ENCODE measurements around the gene KRTAP5-6.
"Not testable (repeated sequence)": the region's sequence is repeated elsewhere in the genome, so short reads cannot be mapped to it uniquely, and the experiment has no call there.

KRTAP5-6 gene

DNA sequence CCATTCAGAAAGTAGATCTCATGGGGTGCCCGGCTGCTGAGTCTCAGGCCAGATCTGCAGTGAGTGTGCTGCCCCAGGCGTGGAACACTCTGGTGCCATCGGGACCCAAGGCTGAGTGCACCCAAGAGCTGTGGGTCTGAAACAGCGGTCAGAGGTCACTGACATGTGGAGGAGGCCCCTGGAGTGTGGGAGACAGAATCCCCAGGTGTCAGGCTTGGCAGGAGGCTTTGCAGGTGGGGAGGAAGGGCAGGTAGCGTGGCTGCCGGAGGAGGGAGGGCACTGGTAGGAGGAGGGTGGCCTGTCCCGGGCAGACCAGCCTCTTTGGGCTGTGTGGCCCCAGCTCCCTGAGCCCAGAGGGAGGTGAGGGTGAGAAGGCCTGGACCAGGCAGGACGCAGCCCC lies 31.7 kb upstream of the KRTAP5-6 start:
- no peak for DNase-seq (ENCODE audit: low read depth)
- H3K4me3 ChIP-seq (ENCODE audit: low read depth, low read length), result no peak overlapping the region
- TF ChIP-seq, protein P1, sequence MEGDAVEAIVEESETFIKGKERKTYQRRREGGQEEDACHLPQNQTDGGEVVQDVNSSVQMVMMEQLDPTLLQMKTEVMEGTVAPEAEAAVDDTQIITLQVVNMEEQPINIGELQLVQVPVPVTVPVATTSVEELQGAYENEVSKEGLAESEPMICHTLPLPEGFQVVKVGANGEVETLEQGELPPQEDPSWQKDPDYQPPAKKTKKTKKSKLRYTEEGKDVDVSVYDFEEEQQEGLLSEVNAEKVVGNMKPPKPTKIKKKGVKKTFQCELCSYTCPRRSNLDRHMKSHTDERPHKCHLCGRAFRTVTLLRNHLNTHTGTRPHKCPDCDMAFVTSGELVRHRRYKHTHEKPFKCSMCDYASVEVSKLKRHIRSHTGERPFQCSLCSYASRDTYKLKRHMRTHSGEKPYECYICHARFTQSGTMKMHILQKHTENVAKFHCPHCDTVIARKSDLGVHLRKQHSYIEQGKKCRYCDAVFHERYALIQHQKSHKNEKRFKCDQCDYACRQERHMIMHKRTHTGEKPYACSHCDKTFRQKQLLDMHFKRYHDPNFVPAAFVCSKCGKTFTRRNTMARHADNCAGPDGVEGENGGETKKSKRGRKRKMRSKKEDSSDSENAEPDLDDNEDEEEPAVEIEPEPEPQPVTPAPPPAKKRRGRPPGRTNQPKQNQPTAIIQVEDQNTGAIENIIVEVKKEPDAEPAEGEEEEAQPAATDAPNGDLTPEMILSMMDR (IDR thresholded peaks at IDR 0.05; ENCODE audit: insufficient read depth, low read depth, low read length, missing control alignments), result no peak

DNA sequence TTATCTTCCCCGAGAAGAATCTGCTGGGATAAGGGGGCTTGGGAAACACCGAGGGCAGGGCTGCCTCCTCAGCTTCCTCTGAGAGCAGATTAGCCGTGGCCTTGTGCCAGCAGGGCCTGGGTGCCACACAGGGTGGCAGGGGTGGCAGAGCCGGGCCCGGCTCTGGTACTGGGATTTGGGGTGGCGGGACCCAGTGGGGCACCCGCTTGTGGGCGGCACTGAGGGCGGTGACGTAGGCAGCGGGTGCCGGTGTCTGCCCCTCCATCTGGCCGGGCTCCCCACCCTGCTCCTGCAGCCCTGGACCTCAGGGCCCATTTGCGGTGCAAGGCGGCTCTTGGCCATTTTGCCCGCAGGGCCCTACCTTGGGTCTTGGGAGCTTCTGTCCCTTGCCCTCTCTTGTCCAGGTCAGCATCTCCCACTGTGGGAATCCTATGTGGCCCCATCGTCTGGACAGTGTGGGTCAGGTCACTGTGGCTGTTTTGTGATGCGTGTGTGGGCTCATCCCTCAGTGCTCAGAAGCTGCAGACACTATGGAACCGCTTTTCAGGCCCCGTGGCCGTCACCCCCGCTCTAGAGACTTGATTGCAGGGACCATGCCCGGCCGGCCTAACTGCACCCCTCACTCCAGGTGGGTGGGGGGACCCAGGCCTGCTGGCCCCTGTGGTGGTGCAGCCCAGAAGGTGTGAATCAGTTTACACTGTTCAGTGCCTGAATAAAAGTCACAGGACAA lies 29.7 kb upstream of the KRTAP5-6 start:
- no peak overlapping the region for H3K4me3 ChIP-seq (ENCODE audit: low read depth, low read length)
- DNase-seq (ENCODE audit: low read depth), result no peak
- TF ChIP-seq, protein P1 (IDR thresholded peaks at IDR 0.05; ENCODE audit: insufficient read depth, low read depth, low read length, missing control alignments), result no peak

DNA sequence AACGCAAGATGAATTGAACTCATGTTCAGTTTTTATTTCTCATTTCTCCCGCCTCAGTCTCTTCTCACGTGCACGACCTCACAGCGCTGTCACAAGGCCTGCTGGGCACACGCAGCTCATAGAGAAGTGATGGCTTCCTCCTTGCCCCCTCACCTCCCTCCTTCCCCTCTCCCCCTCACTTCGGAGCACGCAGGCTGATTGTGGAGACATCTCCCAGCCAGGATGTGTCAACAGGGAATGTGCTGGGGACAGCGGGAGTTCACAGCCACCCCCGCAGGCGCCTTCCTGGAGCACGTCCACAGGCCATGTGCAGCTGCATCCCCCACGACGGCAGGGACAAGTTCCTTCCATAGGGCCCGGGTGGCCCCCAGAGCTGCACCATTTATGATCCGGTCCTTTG lies 29.1 kb upstream of the KRTAP5-6 start:
- no peak overlapping the region for H3K4me3 ChIP-seq (ENCODE audit: low read depth, low read length)
- no peak for DNase-seq (ENCODE audit: low read depth)
- TF ChIP-seq, protein P1 (IDR thresholded peaks at IDR 0.05; ENCODE audit: insufficient read depth, low read depth, low read length, missing control alignments), result no peak

DNA sequence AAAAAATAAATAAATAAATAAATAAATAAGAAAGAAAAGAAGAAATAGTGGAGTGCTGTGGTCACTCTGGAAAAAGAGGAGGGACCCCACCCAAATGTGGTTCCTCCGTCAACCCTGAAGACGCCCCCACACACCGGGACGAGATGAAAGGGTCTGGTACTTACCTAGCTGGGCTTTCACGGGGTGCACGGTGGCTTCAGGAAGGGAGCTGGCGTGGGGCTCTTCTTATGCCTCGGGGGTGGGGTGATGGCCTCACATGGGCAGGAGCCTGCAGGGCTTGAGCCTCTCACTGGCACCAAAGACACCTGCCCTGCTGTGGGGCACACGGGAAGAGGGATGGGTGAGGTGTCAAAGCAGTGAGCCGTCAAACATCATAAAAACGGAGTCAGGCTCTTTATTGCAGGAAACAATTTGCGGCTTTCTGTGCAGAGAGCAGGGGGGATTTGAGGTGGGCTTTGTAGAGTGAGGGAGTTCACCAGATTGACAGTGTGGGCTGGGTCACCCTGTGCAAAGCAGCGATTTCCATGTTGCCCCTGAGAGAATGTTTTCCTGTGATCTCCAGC lies 28.0 kb upstream of the KRTAP5-6 start:
- TF ChIP-seq, protein P1 (IDR thresholded peaks at IDR 0.05; ENCODE audit: insufficient read depth, low read depth, low read length, missing control alignments), result no peak
- H3K4me3 ChIP-seq (ENCODE audit: low read depth, low read length), result no peak overlapping the region
- no peak for DNase-seq (ENCODE audit: low read depth)

DNA sequence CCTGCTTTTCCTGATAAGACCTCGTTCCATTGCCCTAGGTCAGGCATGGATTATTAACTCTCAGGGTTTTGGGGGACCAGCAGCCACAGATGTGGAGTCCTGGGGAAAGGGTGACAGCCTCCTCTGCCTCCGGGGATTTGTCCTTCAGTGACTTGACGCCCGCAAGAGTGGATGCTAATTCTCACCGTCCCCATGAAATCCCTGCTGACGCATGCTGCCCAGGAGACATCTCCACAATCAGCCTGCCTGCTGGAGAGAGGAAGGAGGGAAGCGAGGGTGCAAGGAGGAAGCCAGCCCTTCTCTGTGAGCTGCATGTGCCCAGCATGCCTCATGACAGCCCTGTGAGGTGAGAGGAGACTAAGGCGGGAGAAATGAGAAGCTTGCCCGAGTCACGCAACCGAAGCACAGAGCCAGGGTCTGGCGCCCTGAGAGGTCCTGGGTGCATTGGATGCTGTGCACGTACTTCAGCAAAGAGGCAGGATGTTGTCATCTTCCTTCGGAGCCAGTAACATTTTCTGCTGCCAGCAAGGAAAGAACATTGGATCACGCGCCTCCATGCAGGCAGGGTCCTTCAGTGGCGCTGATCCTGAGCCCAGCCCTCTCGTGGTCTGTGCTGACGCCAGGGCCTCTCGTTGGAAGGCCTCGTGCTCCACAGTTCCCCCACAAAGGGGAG lies 27.3 kb upstream of the KRTAP5-6 start:
- no peak for DNase-seq (ENCODE audit: low read depth)
- no peak overlapping the region for H3K4me3 ChIP-seq (ENCODE audit: low read depth, low read length)
- TF ChIP-seq, protein P1 (IDR thresholded peaks at IDR 0.05; ENCODE audit: insufficient read depth, low read depth, low read length, missing control alignments), result no peak

DNA sequence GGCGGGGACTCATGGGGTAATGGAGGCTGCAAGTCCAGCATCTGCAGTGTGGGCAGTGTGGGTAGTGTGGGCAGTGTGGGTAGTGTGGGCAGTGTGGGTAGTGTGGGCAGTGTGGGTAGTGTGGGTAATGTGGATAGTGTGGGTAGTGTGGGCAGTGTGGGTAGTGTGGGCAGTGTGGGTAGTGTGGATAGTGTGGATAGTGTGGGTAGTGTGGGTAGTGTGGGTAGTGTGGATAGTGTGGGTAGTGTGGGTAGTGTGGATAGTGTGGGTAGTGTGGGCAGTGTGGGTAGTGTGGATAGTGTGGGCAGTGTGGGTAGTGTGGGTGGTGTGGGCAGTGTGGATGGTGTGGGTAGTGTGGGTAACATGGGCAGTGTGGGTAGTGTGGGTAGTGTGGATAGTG lies 26.5 kb upstream of the KRTAP5-6 start:
- not testable (repeated sequence) for DNase-seq (ENCODE audit: low read depth); H3K4me3 ChIP-seq (ENCODE audit: low read depth, low read length)

DNA sequence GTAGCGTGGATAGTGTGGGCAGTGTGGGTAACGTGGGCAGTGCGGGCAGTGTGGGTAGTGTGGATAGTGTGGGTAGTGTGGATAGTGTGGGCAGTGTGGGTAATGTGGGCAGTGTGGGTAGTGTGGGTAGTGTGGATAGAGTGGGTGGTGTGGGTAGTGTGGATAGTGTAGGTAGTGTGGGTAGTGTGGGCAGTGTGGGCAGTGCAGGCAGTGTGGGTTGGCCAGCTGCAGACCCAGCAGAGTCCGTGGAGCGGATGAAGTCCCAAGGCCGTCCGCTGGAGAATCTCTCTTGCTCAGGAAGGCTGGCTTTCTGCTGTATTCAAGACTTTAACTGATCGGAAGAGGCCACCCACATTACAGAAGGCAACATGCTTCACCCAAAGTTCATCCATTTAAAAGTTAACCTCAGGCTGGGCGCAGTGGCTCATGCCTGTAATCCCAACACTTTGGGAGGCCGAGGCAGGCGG lies 26.1 kb upstream of the KRTAP5-6 start:
- TF ChIP-seq, protein P1 (IDR thresholded peaks at IDR 0.05; ENCODE audit: insufficient read depth, low read depth, low read length, missing control alignments), result no peak
- no peak for DNase-seq (ENCODE audit: low read depth)
- no peak overlapping the region for H3K4me3 ChIP-seq (ENCODE audit: low read depth, low read length)

Data from GM12865 (cell line).